GM12872 (cell line): ENCODE data around the gene NEDD8.

Experiments
- CTCF ChIP-seq: IDR thresholded peaks from 3 replicates; pipeline ENCODE4 v1.5.1; 2011; ENCODE audit warnings: low read depth, mild to moderate bottlenecking, low read length, moderate library complexity; ENCODE audit not compliant: insufficient read depth

The NEDD8 gene

GRCh38 chr14:24269368-24269767 lies 37.2 kb upstream of the NEDD8 start:
- no peak for TF ChIP-seq CTCF

- no peak for TF ChIP-seq CTCF
Observed at GRCh38 chr14:24268225-24268624, 36.1 kb upstream of the NEDD8 start.

- no peak for TF ChIP-seq CTCF
Observed at GRCh38 chr14:24267516-24267915, 35.3 kb upstream of the NEDD8 start.

GRCh38 chr14:24266344-24267244 lies 34.4 kb upstream of the NEDD8 start:
- TF ChIP-seq CTCF: no peak

GRCh38 chr14:24264298-24264697 lies 32.1 kb upstream of the NEDD8 start:
- TF ChIP-seq CTCF: no peak

GRCh38 chr14:24263848-24264247 lies 31.7 kb upstream of the NEDD8 start:
- TF ChIP-seq CTCF: no peak

GRCh38 chr14:24262821-24263733 lies 30.9 kb upstream of the NEDD8 start, which contains the start of gene TGM1:
Gene TGM1, minus strand, starts transcription at chr14:24263177. Its CDS starts 825 bp downstream, at chr14:24262352.
- no peak for TF ChIP-seq CTCF
